Raji (cell line): ENCODE measurements around the gene PHOSPHO1.
A peak's percentile ranks its signal among the peaks of the same experiment; 100 is the strongest.

Source experiments
- POLR2A ChIP-seq: IDR thresholded peaks from 2 replicates; pipeline ENCODE4 v1.6.1; 2011; ENCODE audit warnings: low read depth, low read length, control low read depth; ENCODE audit not compliant: insufficient read depth

Gene PHOSPHO1

DNA sequence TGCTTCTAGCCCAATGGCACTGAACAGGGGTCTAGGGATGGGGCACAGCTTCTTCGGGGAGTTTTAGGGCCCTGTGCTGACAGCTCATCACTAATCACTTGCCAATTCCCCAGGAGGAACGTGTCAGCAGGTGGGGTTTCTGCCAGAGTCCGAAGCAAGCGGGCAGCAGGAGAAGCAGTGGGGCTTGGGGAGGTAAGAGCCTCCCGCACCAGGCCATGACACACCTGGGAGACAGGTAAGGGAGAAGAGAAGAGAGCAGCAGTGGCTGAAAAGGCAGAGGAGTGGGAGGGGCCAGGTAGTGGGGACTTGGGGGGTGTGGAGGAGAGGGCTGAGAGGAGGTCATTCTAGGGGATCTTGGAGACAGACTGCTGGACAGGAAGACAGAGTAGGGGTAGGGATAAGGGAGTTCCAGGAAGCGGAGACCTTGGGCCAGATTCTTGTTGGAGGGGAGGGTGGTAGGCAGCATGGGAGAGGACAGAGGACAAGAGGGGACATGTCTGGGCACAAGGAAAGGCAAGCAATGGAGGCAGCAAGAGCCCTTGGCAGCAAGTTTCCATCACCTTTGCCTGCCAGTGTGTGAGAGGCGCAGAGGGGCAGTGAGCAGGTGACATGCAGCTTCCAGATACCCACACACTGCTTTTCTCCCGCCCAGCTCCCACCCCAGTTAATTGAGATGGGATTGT is 4.9 kb downstream of the PHOSPHO1 start:
- no peak for TF ChIP-seq POLR2A

DNA sequence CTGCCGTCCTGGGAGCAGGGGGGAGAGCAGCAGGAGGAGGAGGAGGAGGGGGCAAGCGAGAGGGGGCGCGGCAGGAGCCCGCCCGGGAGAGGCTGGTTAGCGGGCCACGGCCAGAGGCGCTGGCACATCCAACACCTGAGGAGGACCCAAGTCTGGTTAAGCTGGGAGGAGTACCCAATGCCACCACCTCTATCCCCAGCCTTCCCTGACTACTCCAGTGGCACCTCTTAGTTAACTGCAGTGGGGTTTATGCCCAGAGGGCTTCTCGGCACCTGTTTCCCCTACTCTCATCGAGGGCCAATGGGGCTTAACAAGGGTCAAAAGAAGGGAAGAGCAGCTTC is 5.6 kb downstream of the PHOSPHO1 start:
- no peak for TF ChIP-seq POLR2A

DNA sequence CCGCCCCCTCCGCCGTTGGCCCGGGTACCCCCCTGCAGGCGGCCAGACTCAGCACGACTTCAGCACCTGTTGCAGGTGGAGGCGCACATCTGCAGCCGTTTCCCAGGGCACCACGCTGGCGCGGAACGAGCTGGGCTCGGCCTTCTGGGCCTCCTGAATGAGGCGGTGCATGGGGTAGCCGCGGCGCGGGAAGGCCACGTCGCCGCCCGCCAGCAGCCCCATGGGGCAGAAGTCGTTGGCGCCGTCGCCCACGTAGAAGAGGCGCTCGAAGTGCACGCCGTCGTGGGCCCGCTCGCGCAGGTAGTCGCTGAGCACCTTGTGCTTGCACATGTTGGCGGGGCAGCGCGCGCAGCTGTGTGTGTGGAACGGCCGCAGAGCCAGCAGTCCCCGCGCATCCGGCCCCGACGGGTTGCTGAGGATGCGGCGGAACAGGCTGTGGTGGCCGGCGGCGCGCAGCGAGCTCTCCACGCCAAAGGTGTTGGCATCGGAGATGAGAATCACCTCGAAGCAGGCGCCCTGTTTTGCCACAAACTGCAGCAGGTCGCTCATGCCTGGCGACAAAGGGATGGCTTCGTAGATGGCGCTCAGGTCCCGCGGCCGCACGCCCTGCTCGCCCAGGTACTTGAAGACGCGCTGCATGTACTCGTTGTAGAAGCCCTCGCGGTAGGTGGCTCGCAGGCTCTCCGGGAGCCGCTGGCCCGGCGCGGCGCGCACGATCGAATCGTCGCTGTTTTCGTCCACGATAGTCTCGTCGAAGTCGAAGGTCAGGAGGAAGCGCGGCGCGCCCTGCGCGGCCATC is 6.2 kb downstream of the PHOSPHO1 start:
- 0 out of 2 replicates have a peak, but pooled peaks have one; percentile 27 for TF ChIP-seq POLR2A

DNA sequence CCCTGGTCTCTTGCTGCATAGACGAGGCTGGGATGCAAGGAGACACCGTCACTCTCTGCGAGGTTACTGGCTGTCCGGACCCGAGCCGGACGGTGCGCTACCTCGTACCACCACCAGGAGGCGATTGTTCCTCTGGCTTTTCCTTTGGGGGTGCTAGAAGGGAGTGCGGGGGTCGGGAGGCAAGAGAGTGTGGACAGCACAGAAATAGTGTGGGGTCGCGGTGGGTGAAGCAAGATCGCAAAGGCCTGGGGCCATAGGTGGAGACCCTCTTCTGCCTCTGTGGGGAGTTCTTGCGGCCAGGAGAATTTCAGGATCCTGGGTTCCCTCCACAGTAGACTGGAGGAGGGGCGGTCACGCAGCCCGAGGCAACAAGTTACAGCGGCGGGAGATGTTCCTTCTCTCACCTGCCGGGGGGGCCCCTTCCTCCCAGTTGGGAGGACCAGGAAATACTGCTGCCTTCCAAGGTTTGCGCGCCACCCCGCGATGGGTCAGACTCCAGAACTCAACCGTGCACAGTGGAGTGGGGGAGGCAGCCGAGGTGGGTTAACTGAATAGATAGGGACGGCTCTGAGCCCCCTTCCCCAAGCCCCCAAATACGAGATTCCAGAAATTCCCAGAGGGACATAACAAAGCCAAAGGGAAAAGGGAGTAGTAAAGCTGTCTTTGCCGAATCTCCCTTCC is 6.9 kb downstream of the PHOSPHO1 start:
- TF ChIP-seq POLR2A = no peak

DNA sequence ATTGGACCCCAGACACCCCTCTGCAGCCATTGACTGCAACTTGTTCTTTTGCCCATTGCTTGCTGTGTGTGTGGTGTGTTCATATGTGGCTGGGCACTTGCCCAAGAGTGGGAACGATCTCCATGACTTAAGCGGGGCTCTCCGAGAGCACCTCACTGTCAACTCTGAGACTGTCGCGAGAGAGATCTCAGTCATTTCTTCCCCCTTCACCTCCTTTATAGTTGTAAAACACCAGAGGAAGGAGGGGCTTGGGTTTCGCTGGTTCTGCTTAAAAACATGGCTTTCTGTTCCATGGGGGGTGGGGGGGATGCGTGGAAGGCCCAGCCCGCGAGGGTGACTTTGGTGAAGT is 7.4 kb downstream of the PHOSPHO1 start:
- TF ChIP-seq POLR2A = no peak

DNA sequence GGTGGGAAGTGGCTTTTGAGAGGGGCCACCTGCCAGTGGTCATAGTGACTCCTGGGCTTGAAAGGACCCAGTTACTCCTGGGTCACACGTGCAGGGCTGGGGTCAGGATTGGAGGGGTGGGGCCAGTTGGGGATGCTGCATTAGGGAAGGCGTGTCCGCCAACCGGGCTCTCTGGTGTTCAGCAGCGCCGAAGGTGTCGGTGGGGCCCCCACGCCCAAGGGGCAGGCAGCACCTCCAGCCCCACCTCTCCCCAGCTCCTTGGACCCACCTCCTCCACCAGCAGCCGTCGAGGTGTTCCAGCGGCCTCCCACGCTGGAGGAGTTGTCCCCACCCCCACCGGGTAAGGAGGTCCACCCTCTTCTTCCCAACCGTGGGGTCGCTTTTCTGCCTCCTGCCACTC is 10.6 kb downstream of the PHOSPHO1 start:
- TF ChIP-seq POLR2A = no peak

DNA sequence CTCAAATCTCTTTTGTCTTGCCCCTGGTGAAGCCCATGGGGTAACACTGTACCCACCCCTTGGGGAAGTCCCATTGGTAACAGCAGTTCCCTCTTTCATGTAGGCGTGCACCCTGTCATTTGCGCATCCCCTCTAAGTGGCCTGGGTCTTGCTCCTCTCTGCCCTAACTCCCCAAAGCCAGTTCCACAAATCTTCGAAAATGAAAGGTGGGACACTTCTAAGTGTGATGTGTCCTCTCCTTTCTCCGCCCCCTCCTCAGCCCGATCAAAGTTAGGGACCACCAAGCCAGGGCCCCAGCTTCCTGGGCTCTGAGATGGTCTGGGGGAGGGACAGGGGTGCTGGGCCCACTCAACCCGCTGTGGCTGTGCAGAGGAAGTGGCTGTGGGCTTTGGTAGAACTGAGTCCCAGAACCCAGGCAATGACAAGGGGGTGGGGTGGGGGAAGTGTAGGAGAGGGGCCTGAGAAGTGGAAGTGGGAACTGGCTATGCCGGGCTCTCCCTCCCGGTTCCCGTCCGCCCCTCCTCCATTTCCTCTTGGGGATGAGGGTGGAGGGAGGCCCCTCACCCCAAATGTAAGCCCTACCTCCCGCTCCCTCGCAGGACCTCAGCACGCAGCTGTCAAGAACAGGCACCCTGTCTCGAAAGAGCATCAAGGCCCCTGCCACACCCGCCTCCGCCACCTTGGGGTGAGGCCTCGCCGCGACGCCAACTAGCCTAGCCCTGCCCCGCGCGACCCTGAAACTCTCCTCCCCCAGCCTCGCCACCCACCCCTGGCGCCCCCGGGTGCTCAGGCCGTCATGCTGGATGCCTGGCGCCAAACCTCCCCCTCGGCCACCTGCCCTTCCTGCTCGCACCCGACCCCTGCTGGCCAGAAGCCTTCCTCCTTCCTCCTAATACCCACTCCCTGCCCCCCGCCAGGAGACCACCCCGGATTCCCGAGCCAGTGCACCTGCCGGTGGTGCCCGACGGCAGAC is 11.4 kb downstream of the PHOSPHO1 start:
- no peak for TF ChIP-seq POLR2A

DNA sequence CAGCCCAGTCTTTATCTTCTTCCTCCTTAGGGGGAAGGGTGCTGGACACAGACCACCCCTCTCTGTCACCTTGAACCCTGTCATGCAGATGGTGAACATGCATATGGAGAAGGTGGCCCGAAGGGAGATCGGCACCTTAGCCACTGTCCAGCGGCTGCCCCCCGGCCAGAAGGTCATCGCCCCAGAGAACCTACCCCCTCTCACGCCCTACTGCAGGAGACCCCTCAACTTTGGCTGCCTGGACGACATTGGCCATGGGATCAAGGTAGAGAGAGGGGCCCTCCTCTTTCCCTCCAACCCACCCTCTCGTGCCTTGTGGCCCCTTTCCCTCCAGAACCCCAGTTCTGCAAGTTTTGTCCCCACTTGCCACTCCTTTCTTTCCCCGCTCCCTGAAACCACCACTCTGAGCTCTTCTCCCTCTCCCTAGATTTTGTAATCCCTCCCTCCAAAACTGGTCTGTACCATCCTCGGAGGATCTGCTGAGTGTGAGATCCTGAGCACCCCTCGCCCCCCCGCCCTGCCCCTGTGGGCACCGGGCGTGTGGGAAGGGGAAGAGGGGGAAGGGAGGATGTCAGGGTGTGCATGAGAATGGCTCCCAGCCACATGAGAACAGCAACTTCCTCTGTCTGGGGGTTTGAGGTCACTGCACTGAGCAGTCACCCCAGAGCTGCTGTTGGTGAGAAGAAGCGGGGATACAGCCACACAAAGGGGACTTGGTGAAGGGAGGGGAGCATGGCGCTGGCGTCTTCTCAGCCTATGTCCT is 12.8 kb downstream of the PHOSPHO1 start:
- peak; percentile 55 for TF ChIP-seq POLR2A

DNA sequence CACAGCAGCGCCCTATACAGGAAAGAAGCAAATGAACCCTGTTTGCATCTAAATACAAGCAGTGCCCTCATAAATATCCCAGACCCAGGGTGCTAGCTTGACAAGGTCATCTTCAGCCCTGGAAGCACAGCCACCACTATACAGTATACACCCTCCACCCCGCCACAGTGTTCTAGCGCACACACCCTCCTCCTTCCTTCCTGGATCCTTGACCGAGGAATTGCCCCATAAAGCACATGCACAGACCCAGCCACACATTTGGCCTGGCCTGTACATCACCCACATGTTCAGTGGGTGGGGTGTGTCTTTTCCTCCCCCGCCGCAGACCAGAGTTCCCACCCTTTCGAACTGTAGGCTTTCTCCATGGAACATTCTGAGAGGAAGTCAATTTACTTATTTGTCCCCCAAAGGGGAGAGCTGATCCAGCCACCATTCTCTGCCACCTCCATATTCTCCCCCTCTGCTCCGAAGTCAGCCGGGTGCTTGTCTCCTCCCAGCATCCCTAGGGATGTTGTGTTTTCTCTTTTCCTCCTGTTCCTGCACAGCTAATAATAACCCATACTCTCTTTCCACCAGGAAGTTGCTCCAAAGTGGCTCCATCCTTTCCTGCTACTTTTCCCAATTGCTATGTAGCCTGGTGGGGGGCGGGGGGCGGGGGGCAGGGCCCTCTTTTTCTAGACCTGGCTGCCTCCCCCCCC is 13.5 kb downstream of the PHOSPHO1 start:
- TF ChIP-seq POLR2A = no peak

DNA sequence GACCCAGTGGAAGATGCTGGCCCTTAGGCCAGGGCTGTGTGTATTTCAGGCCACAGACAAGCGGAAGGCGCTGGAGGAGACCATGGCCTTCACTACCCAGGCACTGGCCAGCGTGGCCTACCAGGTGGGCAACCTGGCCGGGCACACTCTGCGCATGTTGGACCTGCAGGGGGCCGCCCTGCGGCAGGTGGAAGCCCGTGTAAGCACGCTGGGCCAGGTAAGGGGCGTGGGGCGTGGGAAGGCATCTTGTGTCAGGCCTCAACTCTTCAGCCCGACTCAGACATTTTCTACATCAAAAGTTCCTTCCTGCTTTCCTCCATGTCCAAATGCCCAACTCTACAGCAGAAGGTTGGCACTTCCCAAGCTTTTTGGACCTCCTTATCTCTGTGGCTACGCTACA is 14.1 kb downstream of the PHOSPHO1 start:
- TF ChIP-seq POLR2A = no peak

DNA sequence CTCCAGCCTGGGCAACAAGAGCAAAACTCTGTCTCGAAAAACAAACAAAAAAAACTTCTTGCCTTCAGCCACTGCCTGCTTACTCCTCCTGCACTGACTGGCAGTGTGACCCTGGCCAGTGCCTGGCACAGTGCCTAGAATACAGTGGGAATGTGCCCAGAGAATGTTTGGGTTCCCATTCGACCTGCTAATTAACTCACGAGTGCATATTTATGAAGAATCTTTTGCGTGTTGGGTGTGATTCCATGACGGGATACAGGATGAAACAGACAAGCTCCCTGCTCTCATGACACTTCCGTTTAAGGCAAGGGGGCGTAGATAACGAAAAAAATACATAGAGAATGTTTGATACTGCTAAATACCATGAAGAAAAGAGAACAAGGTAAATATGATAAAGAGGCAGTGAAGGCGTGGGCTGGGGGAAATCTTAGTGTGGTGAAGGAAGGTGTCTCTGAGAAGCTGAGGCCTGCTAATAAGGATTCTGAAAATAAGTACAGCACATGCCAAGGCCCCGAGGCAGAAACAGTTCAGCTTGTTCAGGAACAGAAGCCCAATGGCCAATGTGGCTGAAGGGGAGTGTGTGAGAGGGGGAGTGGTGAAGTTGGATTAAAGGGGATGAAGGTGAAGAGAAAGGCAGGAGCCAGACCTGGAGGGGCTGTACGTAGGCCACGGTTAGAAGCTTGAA is 15.8 kb downstream of the PHOSPHO1 start:
- TF ChIP-seq POLR2A = no peak

DNA sequence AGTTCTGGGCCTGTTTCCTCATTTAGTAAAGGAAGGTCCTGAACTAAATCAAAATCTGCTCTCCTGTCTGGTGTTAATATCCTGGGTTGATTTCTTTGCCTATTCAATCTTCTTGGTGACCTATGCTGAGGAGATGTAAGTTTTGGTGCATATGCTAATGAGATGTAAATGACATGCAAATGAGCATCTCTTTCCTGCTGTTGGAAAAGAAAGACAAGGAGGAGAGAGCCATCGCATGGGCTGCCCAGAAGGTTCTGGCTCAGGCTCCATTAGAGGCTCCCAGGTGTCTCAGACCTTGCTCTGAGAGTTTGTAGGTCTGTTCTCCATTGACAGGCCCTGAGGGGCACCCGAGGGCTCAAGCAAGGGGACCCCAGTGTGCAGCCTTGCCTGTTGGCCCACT is 16.7 kb downstream of the PHOSPHO1 start:
- no peak for TF ChIP-seq POLR2A

DNA sequence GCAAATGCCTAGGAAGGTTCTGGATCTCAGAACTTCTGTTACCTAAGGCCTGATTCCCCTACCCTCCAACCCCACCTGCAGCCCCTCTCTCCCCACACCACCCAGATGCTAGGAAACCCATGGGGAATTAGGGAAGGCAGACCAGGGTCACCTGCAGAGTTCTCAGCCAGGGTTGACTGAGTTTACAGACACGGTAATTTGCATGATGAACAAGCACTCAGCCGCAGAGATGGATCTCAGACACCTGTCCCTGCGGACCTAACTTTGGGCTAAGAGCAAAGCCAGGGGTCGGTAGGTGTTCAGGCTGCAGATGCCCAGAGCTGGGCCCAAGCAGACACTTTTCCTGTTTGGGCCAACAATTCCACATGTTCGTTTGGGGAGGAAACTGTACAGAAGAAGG is 17.2 kb downstream of the PHOSPHO1 start:
- peak; percentile 48; the same call in 1 of the 2 replicates for TF ChIP-seq POLR2A
